Stromal cell of bone marrow (primary cell): ENCODE measurements around the gene COL4A5.
A peak's percentile ranks its signal among the peaks of the same experiment; 100 is the strongest.
"Not testable (repeated sequence)": the region's sequence is repeated elsewhere in the genome, so short reads cannot be mapped to it uniquely, and the experiment has no call there.

Experiments used
- DNase-seq: peaks from one replicate; pipeline ENCODE4 v3.0.0-alpha.2; 2012; ENCODE audit warnings: low read depth

COL4A5 gene

GRCh38 chrX:108456971-108457477 lies 17.4 kb downstream of the COL4A5 start:
- no peak for DNase-seq

GRCh38 chrX:108464604-108465003 lies 25.0 kb downstream of the COL4A5 start:
- DNase-seq = no peak

GRCh38 chrX:108468486-108468885 lies 28.8 kb downstream of the COL4A5 start:
- no peak for DNase-seq

GRCh38 chrX:108473979-108474378 lies 34.3 kb downstream of the COL4A5 start:
- DNase-seq = no peak

GRCh38 chrX:108481528-108481927 lies 41.9 kb downstream of the COL4A5 start:
- DNase-seq = not testable (repeated sequence)

- DNase-seq = no peak
These were observed 44.6 kb downstream of the COL4A5 start for GRCh38 chrX:108484251-108484650.

- DNase-seq = no peak
These were observed 46.3 kb downstream of the COL4A5 start for GRCh38 chrX:108485960-108486359.

GRCh38 chrX:108494406-108495090 lies 54.9 kb downstream of the COL4A5 start:
- no peak for DNase-seq

- no peak for DNase-seq
These were observed 72.1 kb downstream of the COL4A5 start for GRCh38 chrX:108511721-108512120.

GRCh38 chrX:108516184-108516583 lies 76.5 kb downstream of the COL4A5 start:
- DNase-seq = no peak

- no peak for DNase-seq
These were observed 88.1 kb downstream of the COL4A5 start for GRCh38 chrX:108527724-108528123.

GRCh38 chrX:108537005-108537404 lies 97.4 kb downstream of the COL4A5 start:
- peak; percentile 4 for DNase-seq

- DNase-seq = no peak
These were observed 101.6 kb downstream of the COL4A5 start for GRCh38 chrX:108541286-108541685.

- DNase-seq = no peak
These were observed 117.9 kb downstream of the COL4A5 start for GRCh38 chrX:108557580-108557979.

GRCh38 chrX:108558217-108558616 lies 118.6 kb downstream of the COL4A5 start:
- DNase-seq = no peak

GRCh38 chrX:108573136-108573535 lies 133.5 kb downstream of the COL4A5 start:
- no peak for DNase-seq

- DNase-seq = no peak
These were observed 142.5 kb downstream of the COL4A5 start for GRCh38 chrX:108582151-108582550.

- no peak for DNase-seq
These were observed 145.1 kb downstream of the COL4A5 start for GRCh38 chrX:108584617-108585211.

- no peak for DNase-seq
These were observed 150.9 kb downstream of the COL4A5 start for GRCh38 chrX:108590496-108590895.

- DNase-seq = no peak
These were observed 161.6 kb downstream of the COL4A5 start for GRCh38 chrX:108601276-108601675.

GRCh38 chrX:108610141-108610540 lies 170.5 kb downstream of the COL4A5 start:
- no peak for DNase-seq

GRCh38 chrX:108614616-108615015 lies 175.0 kb downstream of the COL4A5 start:
- DNase-seq = no peak

- no peak for DNase-seq
These were observed 201.2 kb downstream of the COL4A5 start for GRCh38 chrX:108640817-108641216.
